Sigmoid colon (tissue), 4 donors: ENCODE measurements around the gene CSF2.

ENCODE experiments used
- CTCF ChIP-seq, 4 experiments: fragments of 450-650 bp in 3 of 4; fragments of 200-600 bp in 1 of 4; IDR thresholded peaks; one replicate each; pipeline ENCODE4 v1.5.1; 2016 to 2019; ENCODE audit warnings: antibody characterized with exemption in 4 of 4, mild to moderate bottlenecking in 3 of 4, moderate library complexity in 2 of 4
- EP300 ChIP-seq, 4 donors: sonication (generic); formaldehyde crosslinking; IDR thresholded peaks; one replicate each; pipeline ENCODE4 v1.6.1; 2017; ENCODE audit warnings: antibody characterized with exemption in 4 of 4
- POLR2A ChIP-seq, 2 donors: fragments of 450-650 bp; IDR thresholded peaks; one replicate each; pipeline ENCODE4 v1.6.1; 2016; ENCODE audit warnings: antibody characterized with exemption in 2 of 2, mild to moderate bottlenecking in 2 of 2, moderate library complexity in 2 of 2
- POLR2AphosphoS5 ChIP-seq, 4 donors: sonication (generic); formaldehyde crosslinking; IDR thresholded peaks; one replicate each; pipeline ENCODE4 v1.6.1; 2017; ENCODE audit warnings: antibody characterized with exemption in 4 of 4

GRCh38 chr5:132066871-132067270 lies 6.7 kb upstream of the CSF2 start:
- TF ChIP-seq POLR2A (IDR thresholded peaks at IDR 0.05) (no peak), CTCF (IDR thresholded peaks at IDR 0.05) (no peak), EP300 (IDR thresholded peaks at IDR 0.05) (no peak), POLR2AphosphoS5 (IDR thresholded peaks at IDR 0.05) (no peak)
